Stimulated activated effector memory CD8-positive, alpha-beta T cell treated with anti-CD3 and anti-CD28 coated beads, Interleukin-12 subunit alpha, Interleukin-12 subunit beta, amount 100 ng/mL, for 72 hours (primary cell): Measurements from ENCODE around the gene KIF22.
A peak's percentile ranks its signal among the peaks of the same experiment; 100 is the strongest.

Experiments used
- ATAC-seq: fragments of 150-1000 bp; cut with Tn5 transposase; 2 replicates; pipeline ENCODE4 v1.10.0; 2021
- DNase-seq, 2 donors: peaks; one replicate each; pipeline ENCODE4 v3.0.0; 2021 to 2022; ENCODE audit warnings: low spot score in 2 of 2
- H3K27ac Mint-ChIP-seq: one replicate; pipeline ENCODE4 v1.8.0; 2022; ENCODE audit warnings: mild to moderate bottlenecking, mixed read lengths
- H3K36me3 Mint-ChIP-seq: one replicate; pipeline ENCODE4 v1.8.0; 2022; ENCODE audit warnings: mild to moderate bottlenecking, mixed read lengths
- H3K4me1 Mint-ChIP-seq: one replicate; pipeline ENCODE4 v1.8.0; 2022; ENCODE audit warnings: mixed read lengths
- H3K4me3 Mint-ChIP-seq: one replicate; pipeline ENCODE4 v1.8.0; 2022; ENCODE audit warnings: mild to moderate bottlenecking, mixed read lengths
- H3K9me3 Mint-ChIP-seq: one replicate; pipeline ENCODE4 v1.8.0; 2022; ENCODE audit warnings: mixed read lengths

KIF22 gene

DNA sequence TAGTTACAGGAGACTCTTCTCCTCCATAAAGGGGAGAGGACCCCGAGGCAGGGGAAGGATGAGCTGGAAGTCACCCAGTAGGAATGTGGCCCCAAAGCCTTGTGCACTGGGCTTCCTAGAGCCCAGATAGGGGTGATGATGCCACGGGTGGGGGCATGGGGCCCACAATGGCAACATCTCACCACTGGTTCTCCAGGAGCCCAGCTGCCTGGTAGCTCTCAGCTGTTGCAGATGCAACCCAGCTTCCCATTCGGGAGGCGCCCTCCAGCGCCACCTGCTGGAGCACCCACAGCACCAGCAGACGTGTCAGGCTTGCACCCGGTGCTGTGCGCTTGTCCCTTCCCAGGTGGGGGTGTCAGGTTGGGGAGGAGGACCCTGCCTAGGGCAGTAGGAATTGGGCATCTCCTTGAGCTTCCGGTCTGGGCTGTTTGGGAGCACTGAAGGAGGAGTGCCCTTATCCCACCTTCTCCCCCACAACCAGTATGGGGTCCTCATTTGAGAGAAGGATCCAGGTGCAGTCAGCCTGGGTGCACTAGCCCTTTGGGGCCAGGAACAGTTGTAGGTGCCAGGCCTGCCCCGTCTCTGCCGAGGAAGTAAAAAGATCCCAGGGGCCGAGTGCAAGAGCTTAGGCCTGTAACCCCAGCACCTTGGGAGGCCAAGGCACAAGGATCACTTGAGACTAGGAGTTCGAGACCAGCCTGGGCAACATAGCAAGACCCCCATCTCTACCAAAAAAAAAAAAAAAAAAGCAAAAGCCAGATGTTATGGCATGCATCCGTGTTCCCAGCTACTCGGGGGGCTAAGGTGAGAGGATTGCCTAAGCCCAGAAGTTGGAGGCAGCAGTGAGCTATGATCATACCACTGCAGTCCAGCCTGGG, 58.1 kb downstream of the KIF22 start:
- Mint-ChIP-seq H3K27ac (no peak overlapping the region), H3K36me3 (peaks cover 58% of the 10 kb centered on the region), H3K4me1 (peaks cover 10% of the 10 kb centered on the region), H3K4me3 (no peak overlapping the region), H3K9me3 (no peaks in the 10 kb centered on the region)
- peak; percentile 81 to 88 for DNase-seq
- ATAC-seq: peak; percentile 93

DNA sequence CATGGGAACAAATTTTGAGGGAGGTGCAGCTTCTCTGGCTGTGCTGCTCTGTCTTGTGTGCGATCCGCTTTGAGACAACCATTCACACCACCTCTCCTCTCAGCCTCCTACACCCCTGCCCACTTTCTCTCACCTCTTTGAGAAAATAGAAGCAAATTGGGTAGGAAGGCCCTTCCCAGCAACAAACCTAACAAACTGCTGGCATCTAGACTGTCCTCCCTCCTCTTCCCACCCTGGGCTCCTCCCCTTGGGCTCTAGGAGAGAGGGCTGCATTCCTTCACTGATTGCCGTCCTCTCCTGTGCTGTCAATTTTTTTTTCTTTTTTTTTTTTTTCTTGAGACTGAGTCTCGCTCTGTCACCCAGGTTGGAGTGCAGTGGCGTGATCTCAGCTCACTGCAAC, 59.0 kb downstream of the KIF22 start:
- H3K27ac Mint-ChIP-seq: no peak overlapping the region
- peaks cover 49% of the 10 kb centered on the region for H3K36me3 Mint-ChIP-seq
- no peak for DNase-seq
- H3K4me1 Mint-ChIP-seq: peaks cover 10% of the 10 kb centered on the region
- H3K4me3 Mint-ChIP-seq: no peak overlapping the region
- H3K9me3 Mint-ChIP-seq: no peaks in the 10 kb centered on the region
- ATAC-seq: no peak

DNA sequence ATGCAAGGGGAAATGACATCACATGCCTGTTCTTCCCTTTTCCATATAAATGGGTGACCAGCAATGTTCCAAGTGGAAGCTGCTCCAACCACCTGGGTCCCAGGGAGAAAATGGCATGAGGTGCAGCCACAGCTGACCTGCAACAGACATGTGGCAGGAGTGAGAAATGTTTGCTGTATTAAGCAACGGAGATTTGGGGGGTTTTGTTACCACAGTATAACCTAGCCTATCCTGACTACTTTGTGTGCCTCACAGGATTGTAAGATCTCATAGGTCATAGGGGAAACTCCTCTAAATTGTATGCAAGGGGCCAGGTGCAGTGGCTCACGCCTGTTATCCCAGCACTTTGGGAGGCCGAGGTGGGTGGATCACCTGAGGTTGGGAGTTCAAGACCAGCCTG, 60.4 kb downstream of the KIF22 start:
- no peaks in the 10 kb centered on the region for H3K9me3 Mint-ChIP-seq
- peaks cover 34% of the 10 kb centered on the region for H3K36me3 Mint-ChIP-seq
- H3K27ac Mint-ChIP-seq: no peak overlapping the region
- H3K4me1 Mint-ChIP-seq: peaks cover 10% of the 10 kb centered on the region
- no peak for DNase-seq
- ATAC-seq: no peak
- no peak overlapping the region for H3K4me3 Mint-ChIP-seq

DNA sequence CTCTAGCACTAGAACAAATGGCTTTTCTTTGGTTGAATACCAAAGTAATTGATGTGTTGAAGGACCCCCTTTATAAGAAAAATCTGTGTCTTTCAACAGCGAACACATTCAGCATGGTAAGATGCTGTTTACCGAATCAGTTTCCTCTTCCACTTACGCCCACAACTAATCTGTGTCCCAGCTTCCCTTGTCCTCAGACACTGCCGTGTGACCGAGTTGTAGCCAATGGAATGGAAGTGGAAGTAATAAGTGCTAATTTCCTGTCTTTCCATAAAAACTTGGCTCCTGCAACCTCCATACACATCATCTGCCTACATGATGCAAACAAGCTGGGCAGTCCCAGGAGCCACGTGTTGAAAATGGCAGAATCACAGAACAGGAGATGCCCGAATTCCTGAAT, 62.1 kb downstream of the KIF22 start:
- no peak overlapping the region for H3K27ac Mint-ChIP-seq
- DNase-seq (no peak), ATAC-seq (no peak)
- no peaks in the 10 kb centered on the region for H3K9me3 Mint-ChIP-seq
- H3K4me1 Mint-ChIP-seq: peaks cover 5% of the 10 kb centered on the region
- no peak overlapping the region for H3K4me3 Mint-ChIP-seq
- peaks cover 23% of the 10 kb centered on the region for H3K36me3 Mint-ChIP-seq

DNA sequence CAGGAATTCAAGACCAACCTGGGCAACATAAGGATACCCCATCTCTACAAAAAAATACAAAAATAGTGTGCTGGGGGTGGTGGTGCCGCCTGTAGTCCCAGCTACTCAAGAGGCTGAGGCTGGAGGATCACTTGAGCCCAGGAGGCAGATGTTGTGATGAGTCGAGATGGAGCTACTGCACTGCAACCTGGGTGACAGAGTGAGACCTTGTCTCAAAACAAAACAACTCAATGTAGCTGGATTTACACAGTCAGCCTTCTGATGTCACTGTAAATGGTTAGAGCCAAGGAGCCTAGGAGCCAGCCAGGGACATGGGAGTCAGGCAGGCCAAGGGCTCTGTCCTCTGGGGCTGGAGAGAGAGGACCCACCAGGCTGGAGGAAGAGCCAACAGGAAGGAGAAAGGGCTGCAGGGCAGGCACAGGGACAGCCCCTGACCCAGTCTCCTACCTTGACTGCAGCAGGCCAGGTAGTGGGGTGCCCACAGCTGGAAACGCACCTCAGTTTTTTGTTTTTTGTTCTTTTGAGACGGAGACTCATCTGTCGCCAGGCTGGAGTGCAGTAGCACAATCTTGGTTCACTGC, 64.1 kb downstream of the KIF22 start:
- peak overlapping the region; percentile 48 for H3K27ac Mint-ChIP-seq
- DNase-seq (no peak), ATAC-seq (no peak)
- peaks cover 8% of the 10 kb centered on the region for H3K4me1 Mint-ChIP-seq
- H3K4me3 Mint-ChIP-seq: no peak overlapping the region
- H3K36me3 Mint-ChIP-seq: peaks cover 23% of the 10 kb centered on the region
- H3K9me3 Mint-ChIP-seq: no peaks in the 10 kb centered on the region
